Left cardiac atrium (tissue), 4 donors: ENCODE measurements around the gene KCND1. TPM values are rescaled to one million over a fixed set of nuclear protein-coding genes. Genes with fewer than 3 reads are reported as not detected.
A peak's percentile ranks its signal among the peaks of the same experiment; 100 is the strongest.

Experiments
- ATAC-seq, 2 donors: fragments of 200-7000 bp; cut with Tn5 transposase; one replicate each; pipeline ENCODE4 v1.9.1; 2020; ENCODE audit warnings: mild to moderate bottlenecking in 2 of 2, moderate library complexity in 2 of 2
- DNase-seq: peaks from one replicate; pipeline ENCODE4 v3.0.0-alpha.2; 2020
- intact Hi-C, 2 donors: fragments of 100-400 bp; cut with DNase I; formaldehyde crosslinking; loops; one replicate each; pipeline versions ENCODE4 v1.14.1 to v1.15.1; 2022 to 2023
- total RNA-seq, 2 donors: library from RNA; stranded (reverse); fragmentation: NEBNext Ultra II Directional; extraction: Animal tissue kit (Norgen Biotek cat#: 25700); gene quantifications; one replicate each; pipeline ENCODE4 v1.2.1, GENCODE V29; 2021
- donor health status: DM: no; HTN: yes; CAD: no.
- donor health status: DM: no; HTN: yes; CAD: no; lungs with severe emphysema.
- donor health status: DM: yes; HTN: yes; CAD: no.
- donor health status: Dilated cardiomyopathy.

The KCND1 gene
- total RNA-seq, 2 donors from 2014 or later, result 0.99 to 1.4 TPM

- DNase-seq (no peak), ATAC-seq (no peak)
- intact Hi-C loops, result no loop called here
Observed at GRCh38 chrX:48976086-48976485, 4.4 kb upstream of the KCND1 start.

DNA sequence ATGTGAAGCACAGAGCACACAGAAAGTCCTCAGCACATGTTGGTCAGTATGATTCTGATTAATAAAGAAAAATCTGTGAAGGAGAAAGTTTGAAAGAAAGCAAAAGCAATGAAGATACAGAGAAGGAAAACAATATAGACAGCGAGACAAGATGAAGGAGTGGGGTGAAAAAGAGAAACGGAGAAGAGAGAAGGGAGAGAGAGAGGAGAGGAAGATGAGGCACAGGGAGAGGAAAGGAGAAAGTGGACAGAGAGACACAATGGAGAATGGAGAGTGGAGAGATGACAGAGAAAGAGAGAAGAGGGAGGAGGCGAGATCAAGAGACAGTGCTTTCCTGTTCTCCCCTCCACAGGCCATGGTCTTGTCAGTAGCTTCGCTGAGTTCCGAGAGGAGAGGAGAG, 3.9 kb upstream of the KCND1 start:
- no peak for DNase-seq
- ATAC-seq, result no peak
- intact Hi-C loops, result no loop called here

GRCh38 chrX:48975041-48975440, 3.4 kb upstream of the KCND1 start:
- ATAC-seq (no peak), DNase-seq (no peak)
- intact Hi-C loops, result no loop called here

DNA sequence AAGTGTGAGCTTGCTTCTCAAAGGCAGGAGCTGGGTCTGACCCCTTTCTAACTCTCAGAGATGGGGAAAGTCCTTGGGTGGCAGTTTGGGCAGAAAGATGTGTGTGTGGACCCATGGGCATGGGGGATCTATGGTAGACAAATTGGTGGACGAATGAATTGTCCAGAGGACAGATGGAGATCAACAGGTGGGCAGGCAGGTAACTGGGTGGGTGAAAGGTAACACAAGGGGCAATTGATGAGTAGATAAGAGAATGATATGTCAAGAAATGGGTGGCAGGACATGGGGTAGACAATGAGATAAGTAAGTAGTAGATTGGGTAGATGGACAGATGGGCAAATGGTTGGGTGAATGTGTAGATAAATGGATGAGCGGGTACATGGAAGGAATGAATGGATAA, 2.9 kb upstream of the KCND1 start:
- DNase-seq (no peak), ATAC-seq (no peak)
- intact Hi-C loops, result loop anchor here in 1 of 2 donors (5.0 kb wide), 1 partner anchor 68 kb away; the partner anchor contains the start of gene TFE3

GRCh38 chrX:48974033-48974432, 2.4 kb upstream of the KCND1 start:
- ATAC-seq (no peak), DNase-seq (no peak)
- intact Hi-C loops, result loop anchor here in 1 of 2 donors (5.0 kb wide), 1 partner anchor 68 kb away; the partner anchor contains the start of gene TFE3

- intact Hi-C loops, result loop anchor here in 1 of 2 donors (5.0 kb wide), 1 partner anchor 70 kb away; the partner anchor contains the start of gene TFE3
- ATAC-seq (peak; percentile 36 to 65), DNase-seq (peak; percentile 42)
Observed at GRCh38 chrX:48972220-48973164, 848 bp upstream of the KCND1 start.

- DNase-seq, result no peak
- intact Hi-C loops, result no loop called here
- ATAC-seq, result no peak
Observed at GRCh38 chrX:48969471-48969870, 2.2 kb downstream of the KCND1 start.

- DNase-seq (no peak), ATAC-seq (no peak)
- intact Hi-C loops, result no loop called here
Observed at GRCh38 chrX:48968377-48968776, 3.3 kb downstream of the KCND1 start.

- no peak for ATAC-seq
- no peak for DNase-seq
- intact Hi-C loops, result no loop called here
Observed at GRCh38 chrX:48966796-48967579, 4.7 kb downstream of the KCND1 start.

GRCh38 chrX:48965959-48966358, 5.7 kb downstream of the KCND1 start:
- DNase-seq (no peak), ATAC-seq (no peak)
- intact Hi-C loops, result no loop called here

GRCh38 chrX:48961585-48962091, 10.0 kb downstream of the KCND1 start:
- intact Hi-C loops, result no loop called here
- ATAC-seq, result no peak
- DNase-seq, result peak; percentile 49

DNA sequence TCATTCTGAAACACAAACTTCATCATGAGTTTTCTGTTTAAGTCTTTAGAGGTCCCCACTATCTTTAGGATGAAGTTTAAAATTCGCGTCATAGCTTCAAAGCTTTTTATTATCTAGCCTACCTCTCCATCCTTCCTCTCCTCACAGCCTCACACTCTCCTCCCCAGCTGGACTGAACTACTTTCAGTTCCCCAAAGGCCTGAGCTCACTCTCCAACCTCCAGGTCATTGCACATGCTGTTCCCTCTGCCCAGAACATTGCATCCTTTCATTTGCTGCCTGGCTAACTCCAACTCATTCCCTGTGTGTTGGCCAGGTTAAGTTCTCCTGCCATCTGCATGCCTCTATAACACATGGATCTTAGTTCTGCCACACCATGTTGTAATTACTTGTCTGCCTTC, 11.4 kb downstream of the KCND1 start:
- no peak for DNase-seq
- ATAC-seq, result no peak
- intact Hi-C loops, result no loop called here

DNA sequence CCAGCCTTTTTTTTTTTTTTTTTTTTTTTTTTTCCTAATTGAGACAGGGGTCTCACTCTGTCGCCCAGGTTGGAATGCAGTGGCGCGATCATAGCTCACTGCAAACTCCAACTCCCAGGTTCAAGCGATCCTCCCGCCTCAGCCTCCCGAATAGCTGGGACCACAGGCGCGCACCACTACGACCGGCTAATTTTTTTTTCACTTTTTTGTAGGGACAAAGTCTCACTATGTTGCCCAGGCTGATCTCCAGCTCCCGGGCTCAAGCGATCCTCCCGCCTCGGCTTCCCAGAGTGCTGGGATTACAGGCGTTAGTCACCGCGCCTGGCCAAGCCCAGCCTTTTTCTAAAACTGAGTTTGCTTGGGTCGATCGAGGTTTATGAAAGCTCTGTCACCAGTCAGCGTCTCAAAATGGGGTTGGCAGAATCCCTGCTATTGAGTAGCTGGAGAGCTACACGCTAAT, 13.0 kb downstream of the KCND1 start:
- peak; percentile 48 for DNase-seq
- ATAC-seq, result peak; percentile 3 to 14
- intact Hi-C loops, result no loop called here

DNA sequence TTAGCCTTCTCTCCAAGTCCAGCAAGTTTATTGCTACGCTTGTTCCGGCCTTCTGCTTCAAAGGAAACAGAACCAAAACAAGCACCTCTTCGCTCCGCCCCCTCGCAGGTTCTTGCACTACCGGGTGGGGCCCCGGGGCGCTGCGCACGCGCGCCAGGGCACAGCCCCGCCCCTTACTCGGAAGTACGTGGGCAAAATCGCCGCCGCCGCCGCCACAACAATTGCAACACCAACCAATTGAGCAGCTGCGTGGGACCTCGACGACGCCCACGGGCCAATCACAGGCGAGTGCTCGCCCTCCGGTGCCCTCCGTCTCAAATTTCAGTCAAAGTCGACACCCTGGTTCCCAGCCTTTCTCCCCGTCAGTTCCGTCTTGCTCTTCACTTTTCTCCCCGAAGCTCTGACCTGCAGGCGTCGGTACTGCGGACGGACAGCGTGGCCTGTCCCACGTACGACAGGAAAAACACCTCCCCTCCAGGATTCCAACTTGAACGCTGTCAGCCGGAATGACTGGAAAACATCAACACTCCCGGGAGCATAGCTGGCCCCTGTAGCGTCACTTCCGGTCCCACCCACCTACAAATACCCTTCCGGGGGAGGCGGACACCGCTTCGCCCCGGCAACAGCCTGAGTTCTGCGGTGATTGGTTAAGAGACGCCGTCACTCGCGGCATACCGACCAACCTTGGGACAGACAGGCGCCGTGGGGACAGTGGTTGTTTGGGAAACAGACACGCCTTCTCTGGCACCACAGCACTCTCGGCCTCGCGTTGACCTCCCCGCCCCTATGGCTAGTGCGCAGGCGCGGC, 13.6 kb downstream of the KCND1 start:
- intact Hi-C loops, result no loop called here
- ATAC-seq, result peak; percentile 89 to 95
- peak; percentile 95 for DNase-seq

DNA sequence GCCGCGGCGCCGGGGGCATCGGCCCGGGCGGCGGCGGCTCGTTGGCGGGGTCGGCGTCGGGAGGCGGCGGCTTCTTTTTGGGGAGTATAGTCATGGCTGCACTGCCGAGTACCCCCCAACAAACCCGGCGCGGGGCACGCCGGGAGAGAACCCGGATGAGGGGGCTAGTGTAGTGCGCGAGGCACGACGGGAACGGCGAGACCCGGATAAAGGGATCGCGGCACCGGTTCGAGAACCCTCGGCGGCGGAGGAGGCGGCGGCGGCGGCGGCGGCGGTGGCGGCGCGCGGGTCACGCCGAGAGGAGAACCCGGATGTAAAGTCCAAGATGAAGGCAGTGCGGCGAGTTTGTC, 14.2 kb downstream of the KCND1 start, which contains the start of gene OTUD5:
Gene OTUD5 (minus strand): TSS at position 131 of the 350 bp plus-strand sequence. CDS start 37 bp downstream, at position 94.
- peak; percentile 69 for DNase-seq
- intact Hi-C loops, result no loop called here
- peak; percentile 47 to 53 for ATAC-seq

GRCh38 chrX:48956728-48957414, 14.8 kb downstream of the KCND1 start:
- DNase-seq, result peak; percentile 39
- intact Hi-C loops, result no loop called here
- ATAC-seq, result no peak

DNA sequence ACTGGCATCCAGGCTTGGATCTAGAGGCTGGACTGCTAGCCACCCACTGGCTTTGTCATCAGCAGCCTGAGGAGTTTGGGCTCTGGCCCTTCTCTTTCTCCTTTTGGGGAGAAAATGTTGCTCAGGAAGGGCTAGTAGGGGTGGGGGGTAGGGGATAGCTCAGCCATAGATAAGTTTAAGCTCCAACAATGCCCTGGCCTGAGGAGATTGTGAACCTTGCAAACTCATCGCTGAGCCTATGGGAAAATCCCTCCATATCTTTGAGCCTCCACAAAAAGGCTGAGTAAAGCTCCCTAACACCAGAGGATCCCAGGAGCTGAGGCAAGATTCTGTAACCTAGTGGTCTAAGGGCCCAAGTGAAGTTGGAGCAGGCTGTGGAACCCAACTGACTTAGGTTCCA, 23.1 kb downstream of the KCND1 start:
- intact Hi-C loops, result no loop called here
- no peak for ATAC-seq
- no peak for DNase-seq
